Vagina (tissue), 2 donors: ENCODE data around the gene UBE2E3.

ENCODE experiments used
- POLR2A ChIP-seq, 2 donors: fragments of 450-650 bp; IDR thresholded peaks; one replicate each; pipeline ENCODE4 v1.6.1; 2017; ENCODE audit warnings: antibody characterized with exemption in 2 of 2, mild to moderate bottlenecking in 2 of 2, moderate library complexity in 2 of 2
- POLR2AphosphoS5 ChIP-seq, 2 donors: sonication (generic); formaldehyde crosslinking; IDR thresholded peaks; one replicate each; pipeline ENCODE4 v1.9.0; 2017; ENCODE audit warnings: antibody characterized with exemption in 2 of 2, mild to moderate bottlenecking in 2 of 2, low read depth in 1 of 2; ENCODE audit not compliant: insufficient read depth in 1 of 2
- TF ChIP-seq, protein P1 (sequence below), 3 experiments: fragments of 450-650 bp in 2 of 3; fragments of 200-600 bp in 1 of 3; sonication (generic) in 1 of 3; IDR thresholded peaks; one replicate each; pipeline ENCODE4 v1.5.1; 2017 to 2019; ENCODE audit warnings: antibody characterized with exemption in 3 of 3, mild to moderate bottlenecking in 2 of 3, moderate library complexity in 2 of 3

DNA sequence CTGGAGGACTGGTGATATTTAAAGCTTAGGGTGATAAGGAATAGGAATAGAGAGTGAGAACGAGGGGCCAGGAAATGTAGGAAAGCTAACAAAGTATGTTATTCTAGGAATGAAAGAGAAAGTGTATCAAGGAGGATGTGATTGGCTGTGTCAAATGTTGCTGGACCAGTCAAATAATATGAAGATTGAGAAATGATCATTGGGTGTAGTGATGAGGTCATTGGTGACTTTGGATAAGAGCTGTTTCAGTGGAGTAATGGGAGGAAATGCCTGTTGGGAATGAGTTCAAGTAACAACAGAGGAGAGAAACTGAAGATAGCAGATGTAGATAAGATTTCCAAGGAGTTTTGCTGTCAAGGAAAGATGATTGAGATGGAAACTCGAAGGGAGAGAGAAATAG, 74.4 kb downstream of the UBE2E3 start:
- TF ChIP-seq, protein P1, sequence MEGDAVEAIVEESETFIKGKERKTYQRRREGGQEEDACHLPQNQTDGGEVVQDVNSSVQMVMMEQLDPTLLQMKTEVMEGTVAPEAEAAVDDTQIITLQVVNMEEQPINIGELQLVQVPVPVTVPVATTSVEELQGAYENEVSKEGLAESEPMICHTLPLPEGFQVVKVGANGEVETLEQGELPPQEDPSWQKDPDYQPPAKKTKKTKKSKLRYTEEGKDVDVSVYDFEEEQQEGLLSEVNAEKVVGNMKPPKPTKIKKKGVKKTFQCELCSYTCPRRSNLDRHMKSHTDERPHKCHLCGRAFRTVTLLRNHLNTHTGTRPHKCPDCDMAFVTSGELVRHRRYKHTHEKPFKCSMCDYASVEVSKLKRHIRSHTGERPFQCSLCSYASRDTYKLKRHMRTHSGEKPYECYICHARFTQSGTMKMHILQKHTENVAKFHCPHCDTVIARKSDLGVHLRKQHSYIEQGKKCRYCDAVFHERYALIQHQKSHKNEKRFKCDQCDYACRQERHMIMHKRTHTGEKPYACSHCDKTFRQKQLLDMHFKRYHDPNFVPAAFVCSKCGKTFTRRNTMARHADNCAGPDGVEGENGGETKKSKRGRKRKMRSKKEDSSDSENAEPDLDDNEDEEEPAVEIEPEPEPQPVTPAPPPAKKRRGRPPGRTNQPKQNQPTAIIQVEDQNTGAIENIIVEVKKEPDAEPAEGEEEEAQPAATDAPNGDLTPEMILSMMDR (IDR thresholded peaks at IDR 0.05): no peak
- TF ChIP-seq POLR2A (IDR thresholded peaks at IDR 0.05) (no peak), POLR2AphosphoS5 (IDR thresholded peaks at IDR 0.05; ENCODE audit: insufficient read depth in 1 of 2, low read depth in 1 of 2) (no peak)
